Left lobe of liver (tissue), 2 donors: ENCODE measurements around the gene RHCG. TPM values are rescaled to one million over a fixed set of nuclear protein-coding genes. Genes with fewer than 3 reads are reported as not detected.

Source experiments
- ATAC-seq: fragments of 200-7000 bp; cut with Tn5 transposase; one replicate; pipeline ENCODE4 v1.9.1; 2020; ENCODE audit warnings: mild to moderate bottlenecking, moderate library complexity
- DNase-seq: peaks from one replicate; pipeline ENCODE4 v3.0.0-alpha.2; 2020; ENCODE audit warnings: low spot score
- total RNA-seq: library from RNA; stranded (reverse); gene quantifications from one replicate; pipeline ENCODE4 v1.2.1, GENCODE V29; 2021
- donor health status: DM: no; HTN: no; CAD: no; lungs with moderate emphysema.
- donor health status: DM: no; HTN: yes; CAD: no.

The RHCG gene
- total RNA-seq = 0.15 TPM

- ATAC-seq (peak; percentile 75), DNase-seq (peak; percentile 47)
Measured at GRCh38 chr15:89496155-89497098, at the start of gene RHCG. Gene RHCG (minus strand): TSS chr15:89496583. CDS start chr15:89496544, 39 bp downstream.

GRCh38 chr15:89543389-89543788 is 47.0 kb upstream of the RHCG start:
- DNase-seq (no peak), ATAC-seq (no peak)

- DNase-seq (no peak), ATAC-seq (no peak)
Measured at GRCh38 chr15:89542369-89542768, 46.0 kb upstream of the RHCG start.

- ATAC-seq (no peak), DNase-seq (no peak)
Measured at GRCh38 chr15:89539027-89539426, 42.6 kb upstream of the RHCG start.

- DNase-seq = no peak
- no peak for ATAC-seq
Measured at GRCh38 chr15:89533861-89534544, 37.6 kb upstream of the RHCG start.

- ATAC-seq = no peak
- no peak for DNase-seq
Measured at GRCh38 chr15:89531796-89532537, 35.6 kb upstream of the RHCG start.

- DNase-seq (no peak), ATAC-seq (no peak)
Measured at GRCh38 chr15:89530976-89531375, 34.6 kb upstream of the RHCG start.

GRCh38 chr15:89528757-89529352 is 32.5 kb upstream of the RHCG start:
- DNase-seq = no peak
- peak; percentile 87 for ATAC-seq

GRCh38 chr15:89526601-89527441 is 30.4 kb upstream of the RHCG start:
- DNase-seq = no peak
- peak; percentile 66 for ATAC-seq

- DNase-seq (no peak), ATAC-seq (no peak)
Measured at GRCh38 chr15:89526181-89526580, 29.8 kb upstream of the RHCG start.

- ATAC-seq (no peak), DNase-seq (no peak)
Measured at GRCh38 chr15:89524184-89524583, 27.8 kb upstream of the RHCG start.

GRCh38 chr15:89523101-89523500 is 26.7 kb upstream of the RHCG start:
- ATAC-seq (no peak), DNase-seq (no peak)

- DNase-seq = no peak
- ATAC-seq = no peak
Measured at GRCh38 chr15:89521605-89522004, 25.2 kb upstream of the RHCG start.

GRCh38 chr15:89515477-89515876 is 19.1 kb upstream of the RHCG start:
- DNase-seq = no peak
- no peak for ATAC-seq

- no peak for ATAC-seq
- no peak for DNase-seq
Measured at GRCh38 chr15:89514596-89515406, 18.4 kb upstream of the RHCG start.

- ATAC-seq = no peak
- no peak for DNase-seq
Measured at GRCh38 chr15:89514186-89514585, 17.8 kb upstream of the RHCG start.

GRCh38 chr15:89513284-89513683 is 16.9 kb upstream of the RHCG start:
- DNase-seq (no peak), ATAC-seq (no peak)

- DNase-seq (no peak), ATAC-seq (no peak)
Measured at GRCh38 chr15:89512631-89513030, 16.2 kb upstream of the RHCG start.

- DNase-seq (peak; percentile 24), ATAC-seq (no peak)
Measured at GRCh38 chr15:89506026-89506686, 9.8 kb upstream of the RHCG start.
